ENCODE data around the gene ZNF248. TPM values are rescaled to one million over a fixed set of nuclear protein-coding genes. Genes with fewer than 3 reads are reported as not detected.

Gene ZNF248
- polyA plus RNA-seq, 1 experiment: 10.2 TPM

DNA sequence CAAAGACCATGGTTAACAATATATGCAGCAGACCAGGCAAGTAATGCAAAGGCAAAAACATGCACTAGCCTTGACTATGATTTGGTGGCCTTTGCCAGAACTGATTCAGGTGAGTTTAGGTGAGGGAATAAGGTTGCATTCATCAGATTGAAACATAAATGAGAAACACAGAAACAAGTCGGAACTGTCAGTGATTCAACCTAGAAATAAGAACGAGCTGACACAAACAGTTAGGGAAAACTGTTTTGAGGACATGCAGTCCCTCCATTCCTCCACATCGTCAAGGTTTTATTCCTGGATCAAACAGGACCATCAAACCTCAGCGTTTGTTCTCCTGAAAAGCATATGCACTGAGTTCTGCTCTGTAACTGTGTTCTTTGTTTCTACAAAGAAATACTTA, 1.8 kb downstream of the ZNF248 start:
- H3K27ac ChIP-seq (ENCODE audit: low read depth, low read length): no peak overlapping the region
- peak overlapping the region; percentile 34 for H3K4me3 ChIP-seq (ENCODE audit: low read depth, low read length)
- no peak for DNase-seq (ENCODE audit: low read depth, low spot score)
- CTCF ChIA-PET: interaction anchor here (1.0 to 1.3 kb wide), 2 partner anchors 120 to 510 kb away, joined by 4 to 5 read pairs; no protein-coding TSS in a partner anchor
- POLR2A ChIA-PET: no interaction called here
- H3K27me3 ChIP-seq (ENCODE audit: control insufficient read depth, insufficient read depth, low read length): no peaks in the 10 kb centered on the region
- TF ChIP-seq, protein P1, sequence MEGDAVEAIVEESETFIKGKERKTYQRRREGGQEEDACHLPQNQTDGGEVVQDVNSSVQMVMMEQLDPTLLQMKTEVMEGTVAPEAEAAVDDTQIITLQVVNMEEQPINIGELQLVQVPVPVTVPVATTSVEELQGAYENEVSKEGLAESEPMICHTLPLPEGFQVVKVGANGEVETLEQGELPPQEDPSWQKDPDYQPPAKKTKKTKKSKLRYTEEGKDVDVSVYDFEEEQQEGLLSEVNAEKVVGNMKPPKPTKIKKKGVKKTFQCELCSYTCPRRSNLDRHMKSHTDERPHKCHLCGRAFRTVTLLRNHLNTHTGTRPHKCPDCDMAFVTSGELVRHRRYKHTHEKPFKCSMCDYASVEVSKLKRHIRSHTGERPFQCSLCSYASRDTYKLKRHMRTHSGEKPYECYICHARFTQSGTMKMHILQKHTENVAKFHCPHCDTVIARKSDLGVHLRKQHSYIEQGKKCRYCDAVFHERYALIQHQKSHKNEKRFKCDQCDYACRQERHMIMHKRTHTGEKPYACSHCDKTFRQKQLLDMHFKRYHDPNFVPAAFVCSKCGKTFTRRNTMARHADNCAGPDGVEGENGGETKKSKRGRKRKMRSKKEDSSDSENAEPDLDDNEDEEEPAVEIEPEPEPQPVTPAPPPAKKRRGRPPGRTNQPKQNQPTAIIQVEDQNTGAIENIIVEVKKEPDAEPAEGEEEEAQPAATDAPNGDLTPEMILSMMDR (IDR thresholded peaks at IDR 0.05; ENCODE audit: low read depth, low read length): no peak
- H3K9me3 ChIP-seq (ENCODE audit: control insufficient read depth, insufficient read depth, low read length): no peaks in the 10 kb centered on the region

DNA sequence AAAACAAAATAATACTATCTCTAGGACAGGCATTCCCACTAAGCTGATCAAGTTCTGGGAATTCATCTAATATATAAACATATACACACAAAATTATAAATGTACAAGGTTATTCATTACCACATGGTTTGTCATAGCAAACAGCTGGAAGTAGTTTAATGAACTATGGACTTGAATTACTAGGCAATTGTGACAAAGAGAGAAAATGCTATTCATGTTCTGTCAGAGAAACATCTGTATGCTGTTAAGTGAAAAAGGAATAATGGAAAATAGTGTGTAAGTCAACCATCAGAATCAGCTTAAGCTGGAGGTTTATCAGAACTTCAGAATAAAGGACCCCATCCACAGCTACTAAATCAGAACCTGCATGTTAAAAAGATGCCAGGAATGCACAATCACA, 2.8 kb downstream of the ZNF248 start:
- TF ChIP-seq, protein P1 (IDR thresholded peaks at IDR 0.05; ENCODE audit: low read depth, low read length): no peak
- DNase-seq (ENCODE audit: low read depth, low spot score): no peak
- Histone ChIP-seq H3K27me3 (ENCODE audit: control insufficient read depth, insufficient read depth, low read length) (no peaks in the 10 kb centered on the region), H3K9me3 (ENCODE audit: control insufficient read depth, insufficient read depth, low read length) (no peaks in the 10 kb centered on the region), H3K4me3 (ENCODE audit: low read depth, low read length) (no peak overlapping the region), H3K27ac (ENCODE audit: low read depth, low read length) (no peak overlapping the region)
- ChIA-PET CTCF (interaction anchor here (1.0 kb wide), 1 partner anchor 122 kb away, joined by 10 read pairs; the partner anchor contains the start of gene ZNF25), POLR2A (no interaction called here)

DNA sequence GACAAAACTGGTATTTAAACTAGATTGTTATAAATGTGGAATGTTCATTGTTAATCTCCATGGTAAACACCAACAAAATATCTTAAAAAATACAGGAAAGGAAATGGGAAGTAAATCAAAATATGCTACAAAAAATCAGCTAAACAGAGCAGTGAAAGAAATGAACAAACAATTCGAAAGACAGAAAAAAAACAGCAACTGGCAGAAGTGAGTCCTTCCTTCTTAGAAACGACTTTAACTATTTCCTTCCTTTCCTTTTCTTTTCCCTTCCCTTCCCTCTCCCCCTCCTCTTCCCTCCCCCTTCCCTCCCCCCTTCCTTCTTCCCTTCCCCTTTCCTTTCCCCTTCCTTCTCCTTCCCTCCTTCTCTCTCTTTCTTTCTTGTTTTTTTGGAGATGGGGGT, 12.8 kb downstream of the ZNF248 start:
- ChIA-PET POLR2A (no interaction called here), CTCF (interaction anchor here (0.7 kb wide), 1 partner anchor 35 kb away, joined by 3 read pairs; no protein-coding TSS in a partner anchor)

DNA sequence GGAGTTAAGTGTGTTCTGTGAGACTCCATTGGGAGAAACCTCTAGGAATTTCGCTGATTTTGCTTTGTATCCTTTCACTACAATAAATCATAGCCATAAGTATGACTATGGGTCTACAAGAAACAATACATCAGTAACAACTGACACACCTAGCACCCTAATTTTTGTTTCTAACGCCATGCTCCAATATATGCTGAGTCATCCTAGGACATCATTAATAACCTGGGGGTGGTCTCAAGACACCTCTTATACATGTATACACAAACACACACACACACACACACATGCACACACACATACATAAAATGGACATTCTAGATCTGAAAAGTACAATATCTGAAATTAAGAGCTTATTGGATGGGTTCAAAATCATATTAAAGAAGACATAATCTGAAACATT, 18.2 kb downstream of the ZNF248 start:
- ChIA-PET CTCF (no interaction called here), POLR2A (no interaction called here)
- TF ChIP-seq, protein P1 (IDR thresholded peaks at IDR 0.05; ENCODE audit: low read depth, low read length): no peak
- Histone ChIP-seq H3K4me3 (ENCODE audit: low read depth, low read length) (no peak overlapping the region), H3K9me3 (ENCODE audit: control insufficient read depth, insufficient read depth, low read length) (no peaks in the 10 kb centered on the region), H3K27me3 (ENCODE audit: control insufficient read depth, insufficient read depth, low read length) (no peaks in the 10 kb centered on the region), H3K27ac (ENCODE audit: low read depth, low read length) (no peak overlapping the region)
- no peak for DNase-seq (ENCODE audit: low read depth, low spot score)

More for the DNA sequence above, 12.8 kb downstream of the ZNF248 start:
- DNase-seq (ENCODE audit: low read depth, low spot score): no peak
- no peak overlapping the region for H3K4me3 ChIP-seq (ENCODE audit: low read depth, low read length)
- no peaks in the 10 kb centered on the region for H3K9me3 ChIP-seq (ENCODE audit: control insufficient read depth, insufficient read depth, low read length)
- no peaks in the 10 kb centered on the region for H3K27me3 ChIP-seq (ENCODE audit: control insufficient read depth, insufficient read depth, low read length)
- TF ChIP-seq, protein P1 (IDR thresholded peaks at IDR 0.05; ENCODE audit: low read depth, low read length): no peak
- no peak overlapping the region for H3K27ac ChIP-seq (ENCODE audit: low read depth, low read length)

DNA sequence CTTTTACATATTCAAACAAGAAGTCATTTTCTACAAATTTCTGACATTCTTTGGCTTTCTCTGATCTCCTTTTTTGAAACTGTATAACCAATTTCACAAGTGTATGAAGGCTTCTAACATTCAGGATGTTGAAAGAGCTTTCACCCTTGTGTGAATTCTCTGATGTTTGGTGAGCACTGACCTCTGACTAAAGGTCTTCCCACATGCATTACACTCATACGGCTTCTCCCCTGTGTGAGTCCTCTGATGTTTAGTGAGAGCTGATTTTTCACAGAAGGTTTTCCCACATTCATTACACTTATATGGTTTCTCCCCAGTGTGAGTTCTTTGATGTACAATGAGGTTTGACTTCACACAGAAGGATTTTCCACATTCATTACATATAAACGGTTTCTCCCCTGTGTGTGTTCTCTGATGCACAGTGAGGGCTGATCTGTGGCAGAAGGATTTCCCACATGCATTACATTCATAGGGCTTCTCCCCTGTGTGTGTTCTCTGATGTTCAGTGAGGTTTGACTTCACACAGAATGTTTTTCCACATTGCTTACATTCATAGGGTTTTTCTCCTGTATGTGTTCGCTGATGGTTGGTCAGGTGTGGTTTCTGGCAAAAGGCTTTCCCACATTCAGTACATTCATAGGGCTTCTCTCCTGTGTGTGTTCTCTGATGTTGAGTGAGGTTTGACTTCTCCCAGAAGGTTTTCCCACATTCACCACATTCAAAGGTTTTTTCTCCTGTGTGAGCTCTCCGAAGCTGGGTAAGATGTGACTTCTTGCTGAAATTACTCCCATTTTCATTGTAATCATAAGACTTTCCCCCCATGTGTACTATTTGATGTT, 25.7 kb downstream of the ZNF248 start:
- ChIA-PET CTCF (interaction anchor here (0.5 kb wide), 1 partner anchor 144 kb away, joined by 3 read pairs; no protein-coding TSS in a partner anchor), POLR2A (no interaction called here)
- DNase-seq (ENCODE audit: low read depth, low spot score): no peak

More for the DNA sequence above, 25.7 kb downstream of the ZNF248 start:
- H3K4me3 ChIP-seq (ENCODE audit: low read depth, low read length): no peak overlapping the region
- H3K9me3 ChIP-seq (ENCODE audit: control insufficient read depth, insufficient read depth, low read length): peaks cover 7% of the 10 kb centered on the region; the same call in 1 of the 2 replicates
- H3K27ac ChIP-seq (ENCODE audit: low read depth, low read length): no peak overlapping the region
- TF ChIP-seq, protein P1 (IDR thresholded peaks at IDR 0.05; ENCODE audit: low read depth, low read length): no peak
- no peaks in the 10 kb centered on the region for H3K27me3 ChIP-seq (ENCODE audit: control insufficient read depth, insufficient read depth, low read length)

Data from AG04450 (cell line).